Measurements from ENCODE around the gene PFN3. TPM values are rescaled to one million over a fixed set of nuclear protein-coding genes. Genes with fewer than 3 reads are reported as not detected.
"Not testable (repeated sequence)": the region's sequence is repeated elsewhere in the genome, so short reads cannot be mapped to it uniquely, and the experiment has no call there.

The PFN3 gene
- total and polyA plus RNA-seq, 9 donors: not detected

- 76 to 78% (median 76%) methylated on average over 11 of the region's 11 CpGs for WGBS, 3 donors
- no peak for TF ChIP-seq EP300 (IDR thresholded peaks at IDR 0.05)
- no peak for TF ChIP-seq CTCF (IDR thresholded peaks at IDR 0.05)
- no peak for TF ChIP-seq POLR2A (IDR thresholded peaks at IDR 0.05)
- Histone ChIP-seq H3K36me3 (no peaks in the 10 kb centered on the region), H3K4me3 (no peak overlapping the region), H3K9me3 (no peaks in the 10 kb centered on the region), H3K27ac (no peak overlapping the region), H3K27me3 (no peaks in the 10 kb centered on the region), H3K4me1 (ENCODE audit: insufficient read depth) (peaks cover 2% of the 10 kb centered on the region)
- DNase-seq: no peak
- intact Hi-C loops (cut with DNase I): no loop called here
Observed at GRCh38 chr5:177376107-177376506, 24.4 kb downstream of the PFN3 start.

- H3K27ac ChIP-seq; DNase-seq; intact Hi-C loops (cut with DNase I); H3K36me3 ChIP-seq; H3K27me3 ChIP-seq; H3K9me3 ChIP-seq; H3K4me1 ChIP-seq (ENCODE audit: insufficient read depth); H3K4me3 ChIP-seq: not testable (repeated sequence)
- 75 to 77% (median 76%) methylated on average over 5 of the region's 5 CpGs for WGBS, 3 donors
Observed at GRCh38 chr5:177375516-177375915, 24.9 kb downstream of the PFN3 start.

GRCh38 chr5:177374211-177374610 lies 26.2 kb downstream of the PFN3 start:
- WGBS, 3 donors: 63 to 67% (median 66%) methylated on average over 5 of the region's 5 CpGs
- Histone ChIP-seq H3K9me3 (no peaks in the 10 kb centered on the region), H3K27me3 (no peaks in the 10 kb centered on the region), H3K36me3 (no peaks in the 10 kb centered on the region), H3K27ac (no peak overlapping the region), H3K4me3 (no peak overlapping the region), H3K4me1 (ENCODE audit: insufficient read depth) (peaks cover 4% of the 10 kb centered on the region)
- no peak for TF ChIP-seq EP300 (IDR thresholded peaks at IDR 0.05)
- TF ChIP-seq CTCF (IDR thresholded peaks at IDR 0.05): no peak
- TF ChIP-seq POLR2A (IDR thresholded peaks at IDR 0.05): no peak
- intact Hi-C loops (cut with DNase I): no loop called here
- DNase-seq: no peak

- H3K27ac ChIP-seq: no peak overlapping the region
- peaks cover 4% of the 10 kb centered on the region for H3K4me1 ChIP-seq (ENCODE audit: insufficient read depth)
- 45 to 57% (median 50%) methylated on average over 6 of the region's 6 CpGs for WGBS, 3 donors
- intact Hi-C loops (cut with DNase I): no loop called here
- H3K27me3 ChIP-seq: no peaks in the 10 kb centered on the region
- H3K4me3 ChIP-seq: no peak overlapping the region
- no peak for DNase-seq
- no peaks in the 10 kb centered on the region for H3K36me3 ChIP-seq
- TF ChIP-seq POLR2A (IDR thresholded peaks at IDR 0.05) (no peak), EP300 (IDR thresholded peaks at IDR 0.05) (no peak), CTCF (IDR thresholded peaks at IDR 0.05) (no peak)
- no peaks in the 10 kb centered on the region for H3K9me3 ChIP-seq
Observed at GRCh38 chr5:177373806-177374205, 26.7 kb downstream of the PFN3 start.

- Histone ChIP-seq H3K9me3 (no peaks in the 10 kb centered on the region), H3K36me3 (no peaks in the 10 kb centered on the region), H3K27me3 (no peaks in the 10 kb centered on the region), H3K27ac (no peak overlapping the region), H3K4me1 (ENCODE audit: insufficient read depth) (peaks cover 4% of the 10 kb centered on the region), H3K4me3 (no peak overlapping the region)
- TF ChIP-seq EP300 (IDR thresholded peaks at IDR 0.05): no peak
- TF ChIP-seq POLR2A (IDR thresholded peaks at IDR 0.05): no peak
- TF ChIP-seq CTCF (IDR thresholded peaks at IDR 0.05): no peak
- intact Hi-C loops (cut with DNase I): no loop called here
- 89 to 98% (median 93%) methylated on average over 6 of the region's 6 CpGs for WGBS, 3 donors
- no peak for DNase-seq
Observed at GRCh38 chr5:177372910-177373309, 27.6 kb downstream of the PFN3 start.

All from ovary (tissue), 9 donors.